HFFc6 (cell line): Measurements from ENCODE around the gene DEFB129. TPM values are rescaled to one million over a fixed set of nuclear protein-coding genes. Genes with fewer than 3 reads are reported as not detected.
A peak's percentile ranks its signal among the peaks of the same experiment; 100 is the strongest.

Experiments used
- DNase-seq: peaks from one replicate; pipeline ENCODE4 v3.0.0-alpha.2; 2018
- H3K27ac Mint-ChIP-seq: 2 replicates; pipeline ENCODE4 v1.8.0; 2020; ENCODE audit warnings: mild to moderate bottlenecking, mixed read lengths
- H3K27me3 Mint-ChIP-seq: 2 replicates; pipeline ENCODE4 v1.8.0; 2021; ENCODE audit warnings: mild to moderate bottlenecking, moderate library complexity, mixed read lengths; ENCODE audit not compliant: insufficient read depth
- H3K36me3 Mint-ChIP-seq: 2 replicates; pipeline ENCODE4 v1.8.0; 2021; ENCODE audit warnings: low read depth, mixed read lengths
- H3K4me1 Mint-ChIP-seq: 2 replicates; pipeline ENCODE4 v1.8.0; 2020; ENCODE audit warnings: low read depth, mixed read lengths
- H3K4me3 Mint-ChIP-seq: 2 replicates; pipeline ENCODE4 v1.8.0; 2020; ENCODE audit warnings: mild to moderate bottlenecking, moderate library complexity, mixed read lengths
- H3K9me3 Mint-ChIP-seq: 2 replicates; pipeline ENCODE4 v1.8.0; 2020; ENCODE audit warnings: mild to moderate bottlenecking, mixed read lengths
- total RNA-seq, 6 experiments: library from RNA; stranded (reverse); fragmentation: NEBNext Ultra II Directional; extraction: Animal tissue kit (Norgen Biotek cat#: 25700); gene quantifications; 2 replicates in 1 of 6; 3 replicates in 5 of 6; pipeline ENCODE4 v1.2.3, GENCODE V29; 2021
- TF ChIP-seq, protein P1 (sequence below): fragments of 200-600 bp; sonication (generic); IDR thresholded peaks from 2 replicates; pipeline ENCODE4 v1.5.0; 2021; ENCODE audit warnings: antibody characterized with exemption, mild to moderate bottlenecking

Gene DEFB129
- total RNA-seq, 6 experiments from 2014 or later, result not detected

DNA sequence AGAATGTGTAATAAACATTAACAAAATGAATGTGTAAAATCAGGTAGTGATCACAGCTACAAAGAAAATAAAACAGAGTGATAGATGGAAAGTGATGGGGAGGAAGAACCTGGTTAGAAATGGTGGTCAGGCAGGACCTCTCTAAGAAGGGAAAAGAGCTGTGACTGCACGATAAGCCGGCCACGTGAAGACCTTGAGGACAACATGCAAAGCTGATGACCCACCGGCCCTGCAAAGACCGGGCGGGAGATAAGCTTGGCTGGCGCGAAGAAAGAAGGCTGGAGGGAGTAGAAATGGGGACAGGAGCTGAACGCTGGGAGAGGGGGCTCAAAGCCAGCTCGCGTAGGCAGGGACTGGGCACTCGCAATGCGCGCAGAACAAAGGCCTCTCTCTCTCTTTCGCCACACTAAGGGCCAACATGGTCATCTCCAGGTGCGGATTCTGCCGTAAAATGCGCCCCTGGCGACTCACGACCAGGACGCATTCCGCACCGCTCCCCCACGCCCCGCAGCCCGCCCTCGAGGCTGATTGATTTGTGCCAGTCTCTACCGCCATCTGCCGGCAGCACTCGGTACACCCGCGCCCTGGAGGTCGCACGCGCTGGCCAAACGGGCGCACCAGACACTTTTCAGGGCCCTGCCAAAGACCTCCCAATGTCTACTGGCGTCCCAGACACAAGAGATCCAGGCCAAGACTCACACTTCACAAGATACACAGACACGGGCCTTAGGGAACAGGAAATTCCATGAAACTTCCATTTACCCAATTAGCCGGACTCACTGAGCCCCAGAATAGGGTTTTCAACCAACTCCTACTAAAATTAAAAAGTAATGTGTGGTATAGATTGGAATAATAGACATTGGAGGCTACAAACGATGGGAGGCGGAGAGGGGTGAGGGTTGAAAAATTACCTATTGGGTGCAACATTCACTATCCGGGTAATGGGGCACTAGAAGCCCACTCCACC lies 39.8 kb downstream of the DEFB129 start:
- no peaks in the 10 kb centered on the region for H3K9me3 Mint-ChIP-seq
- H3K4me3 Mint-ChIP-seq, result peak overlapping the region; percentile 86
- peaks cover 11% of the 10 kb centered on the region for H3K27me3 Mint-ChIP-seq
- H3K4me1 Mint-ChIP-seq, result peaks cover 12% of the 10 kb centered on the region
- peak; percentile 55 for DNase-seq
- H3K36me3 Mint-ChIP-seq, result no peaks in the 10 kb centered on the region
- TF ChIP-seq, protein P1, sequence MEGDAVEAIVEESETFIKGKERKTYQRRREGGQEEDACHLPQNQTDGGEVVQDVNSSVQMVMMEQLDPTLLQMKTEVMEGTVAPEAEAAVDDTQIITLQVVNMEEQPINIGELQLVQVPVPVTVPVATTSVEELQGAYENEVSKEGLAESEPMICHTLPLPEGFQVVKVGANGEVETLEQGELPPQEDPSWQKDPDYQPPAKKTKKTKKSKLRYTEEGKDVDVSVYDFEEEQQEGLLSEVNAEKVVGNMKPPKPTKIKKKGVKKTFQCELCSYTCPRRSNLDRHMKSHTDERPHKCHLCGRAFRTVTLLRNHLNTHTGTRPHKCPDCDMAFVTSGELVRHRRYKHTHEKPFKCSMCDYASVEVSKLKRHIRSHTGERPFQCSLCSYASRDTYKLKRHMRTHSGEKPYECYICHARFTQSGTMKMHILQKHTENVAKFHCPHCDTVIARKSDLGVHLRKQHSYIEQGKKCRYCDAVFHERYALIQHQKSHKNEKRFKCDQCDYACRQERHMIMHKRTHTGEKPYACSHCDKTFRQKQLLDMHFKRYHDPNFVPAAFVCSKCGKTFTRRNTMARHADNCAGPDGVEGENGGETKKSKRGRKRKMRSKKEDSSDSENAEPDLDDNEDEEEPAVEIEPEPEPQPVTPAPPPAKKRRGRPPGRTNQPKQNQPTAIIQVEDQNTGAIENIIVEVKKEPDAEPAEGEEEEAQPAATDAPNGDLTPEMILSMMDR, result peak; percentile 98
- H3K27ac Mint-ChIP-seq, result no peak overlapping the region

DNA sequence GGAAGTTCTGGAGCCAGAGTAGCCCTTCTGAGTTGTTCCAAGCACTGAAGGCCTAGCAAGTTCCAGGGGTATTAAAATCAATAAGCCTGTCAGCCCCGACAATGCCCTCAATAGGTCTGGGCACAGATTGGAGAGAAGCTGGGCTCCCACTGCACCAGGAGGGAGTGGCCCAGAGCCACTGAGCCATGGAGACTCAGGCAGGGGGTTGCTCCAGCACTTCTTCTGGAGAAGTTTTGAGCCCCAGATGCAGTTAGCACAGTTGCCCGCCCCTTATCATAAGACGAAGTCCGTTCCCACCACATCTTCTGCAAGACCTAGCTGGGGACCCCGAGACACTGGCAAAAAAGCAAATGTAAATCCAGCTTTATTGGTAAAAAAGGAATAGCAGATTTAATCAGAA lies 43.5 kb downstream of the DEFB129 start:
- H3K9me3 Mint-ChIP-seq, result no peaks in the 10 kb centered on the region
- TF ChIP-seq, protein P1, result no peak
- H3K27me3 Mint-ChIP-seq, result peaks cover 9% of the 10 kb centered on the region
- DNase-seq, result no peak
- peaks cover 12% of the 10 kb centered on the region for H3K4me1 Mint-ChIP-seq
- no peak overlapping the region for H3K27ac Mint-ChIP-seq
- H3K36me3 Mint-ChIP-seq, result no peaks in the 10 kb centered on the region
- no peak overlapping the region for H3K4me3 Mint-ChIP-seq

DNA sequence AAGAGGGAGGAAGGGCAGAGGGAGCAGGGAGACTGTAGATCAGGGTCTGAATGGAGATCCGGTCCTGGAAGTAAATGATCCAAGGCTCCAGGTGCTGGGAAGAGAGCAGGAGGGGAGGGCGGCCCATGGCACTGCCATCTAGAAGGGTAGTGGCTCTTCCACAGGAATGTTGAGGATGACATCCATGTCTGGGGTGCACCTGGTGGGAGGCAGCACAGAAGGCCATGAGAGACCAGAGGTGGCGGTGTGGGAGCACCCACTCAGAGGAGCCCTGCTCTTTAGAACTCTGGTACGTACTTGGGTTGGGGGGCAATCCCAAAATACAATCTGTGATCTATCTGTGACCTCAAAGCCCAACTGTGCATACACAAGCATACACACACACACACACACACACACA lies 44.0 kb downstream of the DEFB129 start:
- Mint-ChIP-seq H3K4me3 (no peak overlapping the region), H3K9me3 (no peaks in the 10 kb centered on the region), H3K27me3 (peaks cover 9% of the 10 kb centered on the region), H3K27ac (no peak overlapping the region), H3K36me3 (peaks cover 1% of the 10 kb centered on the region; the same call in 1 of the 2 replicates), H3K4me1 (peaks cover 12% of the 10 kb centered on the region)
- TF ChIP-seq, protein P1, result no peak
- DNase-seq, result no peak

DNA sequence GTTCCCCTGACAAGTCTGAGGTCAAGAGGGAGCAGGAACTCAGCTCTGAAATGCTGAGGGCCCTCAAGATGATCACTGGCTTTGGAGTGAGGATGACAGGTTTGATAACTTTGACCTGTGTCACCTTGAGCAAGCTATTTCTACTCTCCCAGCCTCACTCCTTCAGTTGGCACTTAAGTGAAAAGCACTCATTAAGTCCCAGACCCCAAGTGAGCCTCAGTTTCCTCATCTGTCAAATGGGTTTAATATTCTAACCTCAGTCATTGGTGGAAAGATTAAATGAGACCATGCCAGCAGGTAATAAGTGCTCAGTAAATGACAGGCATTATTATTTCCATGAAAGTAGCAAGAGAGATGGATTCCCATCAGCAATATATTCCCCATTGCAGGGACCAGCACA lies 44.5 kb downstream of the DEFB129 start:
- DNase-seq, result no peak
- peaks cover 5% of the 10 kb centered on the region; the same call in 1 of the 2 replicates for H3K36me3 Mint-ChIP-seq
- H3K4me1 Mint-ChIP-seq, result peaks cover 8% of the 10 kb centered on the region
- H3K27ac Mint-ChIP-seq, result no peak overlapping the region
- TF ChIP-seq, protein P1, result no peak
- no peak overlapping the region for H3K4me3 Mint-ChIP-seq
- H3K9me3 Mint-ChIP-seq, result no peaks in the 10 kb centered on the region
- peaks cover 6% of the 10 kb centered on the region for H3K27me3 Mint-ChIP-seq

DNA sequence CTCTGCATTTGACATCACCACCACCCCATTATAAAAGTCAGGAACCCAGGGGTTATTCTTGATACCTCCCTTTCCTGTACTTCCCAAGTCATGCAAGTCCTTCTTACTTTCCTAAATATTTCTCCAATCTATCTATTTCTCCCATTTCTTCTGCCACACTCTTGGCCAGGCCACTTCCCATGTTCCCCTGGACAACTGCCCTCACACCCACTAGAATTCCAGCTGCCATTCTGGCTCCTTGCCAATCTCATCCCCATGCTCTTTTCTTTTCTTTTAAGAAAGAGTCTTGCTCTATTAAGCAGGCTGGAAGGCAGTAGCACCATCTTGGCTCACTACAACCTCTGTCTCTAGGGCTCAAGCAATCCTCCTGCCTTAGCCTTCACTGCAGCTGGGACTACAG lies 45.7 kb downstream of the DEFB129 start:
- Mint-ChIP-seq H3K36me3 (peaks cover 5% of the 10 kb centered on the region; the same call in 1 of the 2 replicates), H3K27me3 (peaks cover 7% of the 10 kb centered on the region), H3K4me3 (no peak overlapping the region), H3K9me3 (no peaks in the 10 kb centered on the region), H3K27ac (no peak overlapping the region), H3K4me1 (no peaks in the 10 kb centered on the region)
- no peak for DNase-seq
- TF ChIP-seq, protein P1, result no peak
